PC-3 (cell line): ENCODE measurements around the gene ZFYVE27. TPM values are rescaled to one million over a fixed set of nuclear protein-coding genes. Genes with fewer than 3 reads are reported as not detected.

ENCODE experiments used
- ATAC-seq: fragments of 200-7000 bp; cut with Tn5 transposase; 2 replicates; pipeline ENCODE4 v1.9.1; 2020; ENCODE audit warnings: mild to moderate bottlenecking, moderate library complexity
- BruUV-seq: library from RNA; stranded (reverse); fragments of 400-500 nt; replicated peaks from 2 replicates; lab custom pipeline; 2021; lab: Mats Ljungman, UMichigan
- CTCF ChIA-PET: fragments of 300-600 bp; sonication (Branson Sonifier 250); formaldehyde crosslinking; loops from one replicate; lab custom pipeline; 2022; ENCODE audit warnings: antibody characterized with exemption; lab: Charles Lee
- POLR2A ChIA-PET: fragments of 300-600 bp; sonication (Branson Sonifier 250); formaldehyde crosslinking; loops from one replicate; lab custom pipeline; 2022; ENCODE audit warnings: antibody characterized with exemption; ENCODE audit not compliant: unreplicated experiment; lab: Charles Lee
- DNase-seq: peaks from one replicate; pipeline ENCODE4 v3.0.0-alpha.2; 2015
- H2AFZ ChIP-seq: fragments of 300-600 bp; sonication (generic); 2 replicates; pipeline ENCODE4 v1.6.0; 2016; ENCODE audit warnings: antibody characterized with exemption, low read length
- H3F3A ChIP-seq: fragments of 300-600 bp; sonication (generic); one replicate; pipeline ENCODE4 v1.6.0; 2017; ENCODE audit warnings: antibody characterized with exemption, low read length, control low read depth, mild to moderate bottlenecking; ENCODE audit not compliant: unreplicated experiment
- H3K27ac ChIP-seq: fragments of 300-600 bp; sonication (generic); 2 replicates; pipeline ENCODE4 v1.5.1; 2016; ENCODE audit warnings: mild to moderate bottlenecking, low read length
- H3K27me3 ChIP-seq: fragments of 300-600 bp; sonication (generic); 2 replicates; pipeline ENCODE4 v1.6.1; 2016; ENCODE audit warnings: low read length, mixed read lengths
- H3K36me3 ChIP-seq: fragments of 300-600 bp; sonication (generic); 2 replicates; pipeline ENCODE4 v1.6.1; 2016; ENCODE audit warnings: low read depth, mixed run types, low read length, mixed read lengths
- H3K4me1 ChIP-seq: fragments of 300-600 bp; sonication (generic); 2 replicates; pipeline ENCODE4 v1.5.1; 2016; ENCODE audit warnings: low read length; ENCODE audit not compliant: insufficient read depth
- H3K4me2 ChIP-seq: fragments of 300-600 bp; sonication (generic); 2 replicates; pipeline ENCODE4 v1.6.0; 2016; ENCODE audit warnings: low read length
- H3K4me3 ChIP-seq: fragments of 300-600 bp; sonication (generic); 2 replicates; pipeline ENCODE4 v1.5.1; 2016; ENCODE audit warnings: mild to moderate bottlenecking, low read length, mixed read lengths
- H3K79me2 ChIP-seq: fragments of 300-600 bp; sonication (generic); 2 replicates; pipeline ENCODE4 v1.6.1; 2017; ENCODE audit warnings: low read length, mixed read lengths
- H3K9ac ChIP-seq: fragments of 300-600 bp; sonication (generic); 2 replicates; pipeline ENCODE4 v1.6.0; 2016; ENCODE audit warnings: mild to moderate bottlenecking, low read length
- H3K9me2 ChIP-seq: fragments of 300-600 bp; sonication (generic); replicated peaks from 2 replicates; pipeline ENCODE4 v1.6.1; 2016; ENCODE audit warnings: mixed run types, low read length, mixed read lengths
- H3K9me3 ChIP-seq: fragments of 300-600 bp; sonication (generic); 2 replicates; pipeline ENCODE4 v1.6.1; 2016; ENCODE audit warnings: low read length, mixed read lengths
- H4K20me1 ChIP-seq: fragments of 300-600 bp; sonication (generic); 2 replicates; pipeline ENCODE4 v1.6.1; 2016; ENCODE audit warnings: low read length, mixed read lengths
- EZH2 ChIP-seq: fragments of 300-600 bp; sonication (generic); IDR thresholded peaks from one replicate; pipeline ENCODE4 v1.6.1; 2017; ENCODE audit warnings: antibody characterized with exemption, mild to moderate bottlenecking, low read length; ENCODE audit not compliant: unreplicated experiment
- EZH2phosphoT487 ChIP-seq: fragments of 300-600 bp; sonication (generic); IDR thresholded peaks from 2 replicates; pipeline ENCODE4 v1.6.1; 2018; ENCODE audit warnings: mild to moderate bottlenecking, antibody characterized with exemption, low read length, borderline replicate concordance
- intact Hi-C: fragments of 100-400 bp; cut with micrococcal nuclease; formaldehyde crosslinking; loops from 2 replicates; pipeline ENCODE4 v1.9.0; 2023
- total RNA-seq: library from RNA; depleted of rRNA; stranded (reverse); fragments of >200 nt; gene quantifications from 2 replicates; pipeline ENCODE4 v1.2.3, GENCODE V29; 2014
- TF ChIP-seq, protein P1 (sequence below): fragments of 300-600 bp; sonication (generic); conservative IDR thresholded peaks from 2 replicates; pipeline ENCODE4 v1.5.1; 2017; ENCODE audit warnings: antibody characterized with exemption, low read depth, mild to moderate bottlenecking, low read length

Gene ZFYVE27
- total RNA-seq, 1 experiment from 2014 or later: 13.1 TPM

GRCh38 chr10:97717627-97718026, 19.3 kb upstream of the ZFYVE27 start:
- DNase-seq (no peak), ATAC-seq (no peak)
- CTCF ChIA-PET: no interaction called here
- Histone ChIP-seq H3K36me3 (peaks cover 7% of the 10 kb centered on the region; the same call in 1 of the 2 replicates), H3K9me3 (no peaks in the 10 kb centered on the region), H3K27me3 (no peaks in the 10 kb centered on the region), H4K20me1 (no peaks in the 10 kb centered on the region), H2AFZ (no peak overlapping the region), H3K4me3 (no peak overlapping the region), H3K79me2 (peaks cover 48% of the 10 kb centered on the region), H3K9me2 (no peaks in the 10 kb centered on the region), H3K4me2 (peak overlapping the region; percentile 74), H3F3A (no peaks in the 10 kb centered on the region), H3K27ac (peak overlapping the region; percentile 52; the same call in 1 of the 2 replicates), H3K9ac (no peak overlapping the region), H3K4me1 (peaks cover 54% of the 10 kb centered on the region)
- TF ChIP-seq EZH2phosphoT487 (no peak), EZH2 (no peak)
- TF ChIP-seq, protein P1, sequence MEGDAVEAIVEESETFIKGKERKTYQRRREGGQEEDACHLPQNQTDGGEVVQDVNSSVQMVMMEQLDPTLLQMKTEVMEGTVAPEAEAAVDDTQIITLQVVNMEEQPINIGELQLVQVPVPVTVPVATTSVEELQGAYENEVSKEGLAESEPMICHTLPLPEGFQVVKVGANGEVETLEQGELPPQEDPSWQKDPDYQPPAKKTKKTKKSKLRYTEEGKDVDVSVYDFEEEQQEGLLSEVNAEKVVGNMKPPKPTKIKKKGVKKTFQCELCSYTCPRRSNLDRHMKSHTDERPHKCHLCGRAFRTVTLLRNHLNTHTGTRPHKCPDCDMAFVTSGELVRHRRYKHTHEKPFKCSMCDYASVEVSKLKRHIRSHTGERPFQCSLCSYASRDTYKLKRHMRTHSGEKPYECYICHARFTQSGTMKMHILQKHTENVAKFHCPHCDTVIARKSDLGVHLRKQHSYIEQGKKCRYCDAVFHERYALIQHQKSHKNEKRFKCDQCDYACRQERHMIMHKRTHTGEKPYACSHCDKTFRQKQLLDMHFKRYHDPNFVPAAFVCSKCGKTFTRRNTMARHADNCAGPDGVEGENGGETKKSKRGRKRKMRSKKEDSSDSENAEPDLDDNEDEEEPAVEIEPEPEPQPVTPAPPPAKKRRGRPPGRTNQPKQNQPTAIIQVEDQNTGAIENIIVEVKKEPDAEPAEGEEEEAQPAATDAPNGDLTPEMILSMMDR: no peak
- POLR2A ChIA-PET: no interaction called here
- intact Hi-C loops: no loop called here
- BruUV-seq: no TSS peak

DNA sequence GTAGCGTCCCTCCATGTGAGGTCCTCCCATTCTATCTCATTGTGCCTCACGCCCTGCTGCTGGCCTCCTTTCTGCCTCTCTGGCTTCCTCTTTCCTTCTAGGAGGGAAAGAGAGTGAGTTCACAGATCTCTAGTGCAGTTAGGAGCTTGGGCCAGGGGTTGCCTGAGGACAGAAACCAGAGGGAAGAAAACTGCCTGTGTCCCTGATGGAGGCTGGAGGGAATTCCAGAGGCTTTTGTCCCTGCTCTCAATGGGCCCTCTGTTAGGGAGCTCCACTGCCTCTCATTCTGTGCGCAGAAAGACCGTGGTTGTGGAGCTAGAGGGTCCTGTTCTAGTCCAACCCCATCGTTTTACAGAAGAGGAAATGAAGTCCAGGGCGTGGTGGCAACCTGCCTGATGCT, 18.8 kb upstream of the ZFYVE27 start:
- peak overlapping the region; percentile 74 for H3K4me2 ChIP-seq

DNA sequence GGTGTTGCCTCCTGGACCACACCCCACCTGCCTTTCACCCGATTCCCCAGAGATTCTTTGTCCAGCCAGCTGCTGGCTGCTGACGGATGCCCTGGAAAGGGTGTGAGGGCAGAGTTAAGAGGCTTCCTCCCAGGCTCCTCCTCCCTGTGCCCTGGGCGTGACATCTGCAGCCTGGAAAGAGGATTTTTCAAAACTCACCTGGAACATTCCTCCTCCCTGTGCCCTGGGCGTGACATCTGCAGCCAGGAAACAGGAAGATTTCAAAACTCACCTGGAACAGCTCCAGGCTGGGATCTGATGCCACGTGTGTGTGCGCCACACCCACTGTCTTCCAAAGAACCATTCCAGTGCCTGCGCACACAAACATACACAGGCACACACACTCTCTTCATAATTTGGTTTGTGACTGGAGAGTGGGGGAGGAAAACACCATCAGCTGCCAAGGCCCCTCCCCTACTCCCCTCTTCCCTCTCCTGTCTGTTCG, 18.2 kb upstream of the ZFYVE27 start:
- H3K9ac ChIP-seq: no peak overlapping the region

More for the DNA sequence above, 18.8 kb upstream of the ZFYVE27 start:
- TF ChIP-seq, protein P1: no peak
- TF ChIP-seq EZH2phosphoT487 (no peak), EZH2 (no peak)
- Histone ChIP-seq H4K20me1 (no peaks in the 10 kb centered on the region), H3K79me2 (peaks cover 48% of the 10 kb centered on the region), H3K27ac (peak overlapping the region; percentile 52), H3K9me3 (no peaks in the 10 kb centered on the region), H3K4me1 (peaks cover 50% of the 10 kb centered on the region), H3K9me2 (no peaks in the 10 kb centered on the region), H2AFZ (no peak overlapping the region), H3K4me3 (peak overlapping the region; percentile 42; the same call in 1 of the 2 replicates), H3K36me3 (peaks cover 7% of the 10 kb centered on the region; the same call in 1 of the 2 replicates), H3K27me3 (no peaks in the 10 kb centered on the region), H3K9ac (no peak overlapping the region), H3F3A (no peaks in the 10 kb centered on the region)
- intact Hi-C loops: no loop called here
- ChIA-PET POLR2A (no interaction called here), CTCF (no interaction called here)
- DNase-seq (no peak), ATAC-seq (no peak)
- BruUV-seq: no TSS peak

More for the DNA sequence above, 18.2 kb upstream of the ZFYVE27 start:
- no peaks in the 10 kb centered on the region for H3F3A ChIP-seq
- H2AFZ ChIP-seq: no peak overlapping the region
- peaks cover 48% of the 10 kb centered on the region for H3K4me1 ChIP-seq
- H3K4me3 ChIP-seq: peak overlapping the region; percentile 42; the same call in 1 of the 2 replicates
- CTCF ChIA-PET: no interaction called here
- peaks cover 48% of the 10 kb centered on the region for H3K79me2 ChIP-seq
- ATAC-seq (peak; percentile 52), DNase-seq (peak; percentile 95)
- no peaks in the 10 kb centered on the region for H3K9me2 ChIP-seq
- TF ChIP-seq, protein P1: no peak
- no peak for TF ChIP-seq EZH2
- TF ChIP-seq EZH2phosphoT487: no peak
- no peaks in the 10 kb centered on the region for H3K9me3 ChIP-seq
- H3K27ac ChIP-seq: peak overlapping the region; percentile 52
- POLR2A ChIA-PET: no interaction called here
- BruUV-seq: no TSS peak
- H3K36me3 ChIP-seq: peaks cover 7% of the 10 kb centered on the region; the same call in 1 of the 2 replicates
- H3K4me2 ChIP-seq: peak overlapping the region; percentile 74
- intact Hi-C loops: no loop called here
- H3K27me3 ChIP-seq: no peaks in the 10 kb centered on the region
- no peaks in the 10 kb centered on the region for H4K20me1 ChIP-seq
